Ureter (tissue), 1 donor: ENCODE results near the gene CDH26. TPM values are rescaled to one million over a fixed set of nuclear protein-coding genes. Genes with fewer than 3 reads are reported as not detected.
A peak's percentile ranks its signal among the peaks of the same experiment; 100 is the strongest.

Experiments
- DNase-seq: peaks from one replicate; pipeline ENCODE4 v3.0.0-alpha.2; 2020; ENCODE audit warnings: low spot score
- total RNA-seq: library from RNA; stranded (reverse); gene quantifications from one replicate; pipeline ENCODE4 v1.2.4, GENCODE V29; 2023
- donor health status: DM: yes; HTN: yes; CAD: no.

CDH26 gene
- total RNA-seq, 1 donor from 2014 or later: 31.0 TPM

DNA sequence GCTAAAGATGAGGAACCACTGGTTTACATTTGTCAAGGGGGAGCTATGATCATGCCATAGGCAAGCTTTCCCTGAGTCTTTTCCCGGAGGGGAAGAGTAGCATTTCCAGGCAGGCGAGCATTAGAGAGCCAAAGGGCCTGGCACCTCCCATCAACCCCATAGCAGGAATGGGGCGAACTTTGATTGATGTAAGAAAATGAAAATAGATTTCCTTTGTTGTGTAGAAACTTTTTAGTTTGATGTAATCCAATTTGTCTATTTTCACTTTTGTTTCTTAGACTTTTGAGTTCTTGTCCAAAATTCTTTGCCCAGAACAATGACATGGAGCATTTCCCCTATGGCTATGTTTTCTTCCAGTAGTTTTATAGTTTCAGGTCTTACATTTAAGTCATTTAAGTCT, 85.2 kb downstream of the CDH26 start:
- peak; percentile 5 for DNase-seq

DNA sequence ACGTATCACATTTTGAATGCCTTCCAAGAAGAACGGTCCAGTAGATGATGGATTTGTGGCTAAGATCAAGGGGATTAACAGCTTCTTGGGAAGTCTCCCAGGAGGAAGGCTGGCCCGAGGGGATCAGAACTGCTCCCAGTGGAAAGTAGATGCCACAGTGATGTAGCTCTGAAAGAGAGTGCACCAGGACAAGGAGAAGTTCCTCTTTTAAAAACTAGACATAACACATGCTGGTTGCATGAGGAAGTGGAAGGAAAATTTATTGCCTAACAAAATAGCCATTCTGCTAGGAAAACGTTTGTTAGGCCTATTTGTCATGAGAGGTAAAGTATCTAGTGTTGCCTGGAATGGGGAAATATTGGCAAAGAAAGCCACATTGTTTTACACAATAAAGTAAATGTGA, 87.8 kb downstream of the CDH26 start:
- DNase-seq: no peak

DNA sequence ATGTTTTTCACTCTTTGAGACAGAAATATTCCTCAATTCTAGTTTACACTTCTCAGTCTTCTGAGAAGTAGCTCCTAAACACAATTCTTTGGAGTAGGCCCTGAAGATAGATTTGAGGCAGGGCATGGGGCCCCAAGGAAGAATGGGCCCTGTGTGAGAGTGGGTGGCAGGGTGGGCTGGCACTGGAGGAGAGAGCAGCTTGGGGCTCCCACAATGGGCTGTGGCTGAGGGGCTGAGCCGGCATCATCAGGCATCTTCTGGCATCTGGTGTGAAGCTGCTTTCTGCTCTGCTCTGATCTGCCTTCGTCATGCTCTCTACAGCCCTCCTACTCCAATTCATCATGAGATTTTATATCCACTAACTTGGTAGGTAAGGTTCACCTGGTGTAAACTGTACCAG, 88.2 kb downstream of the CDH26 start:
- DNase-seq: no peak

DNA sequence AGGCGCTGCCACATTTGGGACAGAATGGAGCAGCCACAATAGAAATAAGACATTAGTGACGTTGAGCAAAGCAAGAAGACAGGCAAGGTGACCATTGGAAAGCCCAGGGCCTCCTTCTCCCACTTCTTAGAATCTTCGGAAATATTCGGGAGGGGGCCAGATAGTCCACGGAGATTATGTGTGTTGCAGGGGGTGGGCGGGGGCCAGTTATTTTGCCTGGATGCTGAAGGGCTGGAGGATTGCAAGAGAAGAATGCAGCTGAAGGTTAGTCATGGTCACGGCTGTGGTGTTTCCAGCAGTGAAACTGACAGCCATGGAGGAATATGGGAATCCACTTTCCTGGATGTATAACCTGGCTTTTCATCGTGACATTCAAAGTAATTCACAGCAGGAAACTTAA, 88.6 kb downstream of the CDH26 start:
- no peak for DNase-seq

DNA sequence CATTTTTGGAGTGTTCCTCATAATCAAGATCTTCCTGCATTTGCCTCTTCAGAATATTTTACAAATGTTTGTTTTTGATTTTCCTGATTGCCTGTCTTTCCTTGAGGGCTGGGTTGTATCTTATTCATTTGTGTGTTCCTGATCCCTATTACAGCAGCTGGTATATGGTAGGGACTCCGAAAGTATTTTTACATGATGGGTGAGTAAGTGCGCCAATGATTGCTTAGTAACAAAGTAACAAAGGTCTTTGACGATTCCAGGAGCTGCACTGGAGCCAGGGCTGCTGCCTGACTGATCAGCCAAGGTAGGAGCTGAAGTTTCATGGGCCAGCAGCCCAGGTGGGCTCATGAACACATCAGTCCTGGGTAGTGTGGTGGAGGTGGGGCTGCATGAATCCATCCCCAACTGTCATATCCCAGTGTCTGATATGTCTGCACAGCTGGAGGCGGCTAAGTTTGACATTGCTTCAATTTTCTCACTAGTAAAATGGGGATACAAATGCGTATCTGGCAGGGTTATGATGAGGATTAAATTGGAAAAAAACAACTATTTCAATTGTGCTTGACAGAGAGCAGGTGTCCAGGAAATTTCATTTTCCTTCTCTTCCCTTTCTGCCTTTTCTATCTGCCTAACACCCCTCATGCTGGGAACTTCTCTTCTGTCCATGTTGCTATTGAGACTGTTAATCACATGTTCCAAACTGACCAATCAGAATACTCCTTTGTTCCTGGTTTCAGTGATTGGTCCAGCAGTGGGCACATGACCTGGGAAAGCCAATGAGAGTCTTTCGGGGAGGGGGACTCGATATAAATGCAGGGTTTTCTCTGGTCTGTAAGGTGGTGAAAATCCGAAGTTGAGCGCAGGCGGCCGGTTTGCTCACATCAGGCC, 90.7 kb downstream of the CDH26 start:
- DNase-seq: no peak

DNA sequence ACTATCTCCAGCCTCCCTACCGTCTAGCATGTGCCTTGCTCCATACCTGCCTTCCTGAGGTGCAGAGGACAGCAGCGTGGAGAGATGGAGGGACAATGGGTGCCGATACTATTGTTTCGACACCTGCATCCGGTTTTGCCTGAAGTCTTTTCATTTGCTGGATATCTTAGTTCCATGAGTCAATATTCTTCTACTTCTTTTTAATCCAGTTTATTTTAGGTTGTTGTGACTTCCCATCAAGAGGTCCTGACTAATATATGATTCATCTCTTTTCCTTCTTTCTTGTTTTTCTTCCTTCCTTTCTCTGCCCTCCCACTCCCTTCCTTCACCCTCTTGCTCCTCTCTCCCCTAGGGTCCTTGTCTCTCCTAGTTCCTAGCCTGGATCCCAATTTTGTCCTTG, 91.4 kb downstream of the CDH26 start:
- no peak for DNase-seq

DNA sequence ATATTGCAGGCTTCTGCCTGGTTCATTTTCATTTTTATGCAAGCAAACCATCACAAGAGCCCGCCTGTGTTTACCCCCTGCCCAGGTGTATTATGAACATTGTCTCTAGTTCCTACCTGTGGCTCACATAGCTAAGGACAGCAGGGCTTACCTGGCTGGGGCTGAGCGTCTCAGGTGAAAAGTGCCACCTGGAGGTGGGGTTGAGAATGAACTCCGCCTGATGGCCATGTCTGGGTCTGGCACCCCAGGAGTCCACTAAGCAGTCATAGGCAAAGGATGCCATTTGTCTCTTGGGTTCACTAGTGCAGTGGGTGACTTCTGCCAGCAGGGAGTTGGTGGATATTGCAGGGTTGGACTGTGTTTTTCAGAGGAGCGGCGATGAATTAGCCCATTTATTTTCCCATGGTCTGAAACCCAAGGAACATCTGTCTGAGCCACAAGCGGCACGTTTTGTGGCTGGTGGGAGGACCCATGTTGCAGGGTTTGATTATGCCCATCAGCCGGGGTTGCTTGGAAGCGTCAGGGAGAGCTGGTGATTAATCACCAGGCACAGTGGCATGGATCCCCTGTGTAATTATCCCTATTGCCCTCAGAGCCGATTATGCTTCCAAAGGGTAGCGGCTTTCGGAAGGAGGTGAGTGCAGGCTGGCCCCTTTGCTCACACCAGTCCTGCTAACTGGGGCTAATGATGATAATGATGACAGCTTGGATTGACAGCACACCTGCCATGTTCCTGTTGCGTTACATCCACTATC, 92.1 kb downstream of the CDH26 start:
- DNase-seq: no peak

DNA sequence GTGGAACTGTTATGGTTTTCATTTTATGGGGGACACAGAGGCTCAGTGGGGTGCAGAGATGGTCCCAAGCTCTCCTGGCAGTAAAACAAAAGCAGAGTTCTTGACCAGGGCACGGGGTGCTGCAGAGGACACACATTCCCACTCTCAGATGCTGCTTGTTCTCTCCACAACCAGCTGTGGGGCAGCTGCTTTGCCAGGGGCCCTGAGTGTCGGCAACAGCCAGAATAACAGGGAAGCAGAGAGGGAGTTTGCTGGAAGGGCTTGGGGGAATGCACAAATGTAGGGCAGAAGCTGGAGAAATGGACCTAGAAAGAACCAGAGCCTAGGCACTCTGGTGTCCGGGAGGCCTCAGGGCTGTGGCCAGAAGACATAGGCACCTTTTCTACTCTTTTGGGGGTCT, 93.7 kb downstream of the CDH26 start:
- no peak for DNase-seq

DNA sequence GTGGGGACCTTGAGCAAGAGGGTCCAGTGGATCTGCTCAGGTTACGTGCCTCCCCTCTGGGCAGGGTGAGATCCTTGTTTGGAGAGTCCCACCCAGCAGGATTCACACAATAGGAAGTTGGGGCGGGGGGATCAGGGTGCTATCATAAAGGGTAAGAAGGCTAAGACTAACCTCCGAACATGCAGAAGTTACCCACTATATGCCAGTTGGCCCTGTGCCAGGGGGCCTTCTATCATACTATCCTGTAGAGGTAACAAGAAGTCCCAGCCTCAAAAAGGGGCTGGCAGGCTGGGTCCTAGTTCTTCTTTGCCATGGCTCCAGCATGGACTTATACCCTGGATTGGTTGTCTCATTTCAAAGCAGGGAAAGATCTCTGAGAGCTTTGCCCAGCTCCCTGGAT, 94.1 kb downstream of the CDH26 start:
- no peak for DNase-seq

DNA sequence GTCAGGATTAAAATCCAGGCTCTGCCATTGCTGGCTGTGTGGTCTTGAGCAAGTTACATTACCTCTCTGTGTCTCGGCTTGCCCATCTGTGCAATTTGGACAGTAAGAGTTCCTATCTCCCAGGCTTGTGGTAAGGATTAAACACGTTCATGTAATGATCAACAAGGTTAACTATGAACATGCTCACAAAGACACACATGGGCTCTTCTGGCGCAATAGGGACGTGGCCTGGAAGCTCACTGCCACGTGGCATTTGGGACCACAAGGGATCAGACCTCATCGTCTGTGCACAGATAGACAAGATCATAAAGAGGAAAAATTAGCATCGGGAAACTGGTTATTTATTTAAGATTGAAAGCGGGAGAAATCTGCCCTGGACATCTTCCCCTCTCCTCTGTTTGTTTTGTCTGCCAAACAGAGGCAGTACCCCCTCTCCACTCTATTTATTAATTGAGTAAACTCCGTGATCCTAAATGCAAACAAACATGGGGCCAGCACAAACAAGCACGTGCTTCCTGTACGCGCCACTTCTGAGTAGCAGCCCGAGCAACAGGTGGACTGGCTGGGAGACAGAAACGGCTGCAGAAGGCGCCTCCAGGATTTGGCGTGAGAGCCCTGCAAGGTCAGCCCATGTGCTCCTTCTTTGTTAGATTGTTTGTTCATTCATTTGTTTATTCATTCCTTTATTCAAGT, 95.0 kb downstream of the CDH26 start:
- no peak for DNase-seq

DNA sequence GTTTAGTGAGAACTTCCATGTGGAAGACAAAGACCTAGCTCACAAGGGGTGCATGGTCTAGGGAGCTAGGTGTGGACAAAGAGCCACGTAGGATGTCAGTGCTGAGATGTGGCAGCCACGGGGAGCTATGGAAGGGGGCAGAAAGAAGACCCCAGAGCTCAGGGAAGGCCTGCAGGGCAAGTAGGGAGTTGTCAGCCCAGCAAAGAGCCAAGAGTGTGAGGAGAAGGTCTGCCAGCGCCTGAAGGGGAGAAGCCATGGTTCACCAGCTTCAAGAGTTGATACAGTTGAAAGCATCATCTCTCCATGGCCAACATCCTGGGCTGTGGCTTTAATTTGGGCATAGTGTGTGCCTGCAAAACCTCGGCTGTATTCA, 95.6 kb downstream of the CDH26 start:
- no peak for DNase-seq

DNA sequence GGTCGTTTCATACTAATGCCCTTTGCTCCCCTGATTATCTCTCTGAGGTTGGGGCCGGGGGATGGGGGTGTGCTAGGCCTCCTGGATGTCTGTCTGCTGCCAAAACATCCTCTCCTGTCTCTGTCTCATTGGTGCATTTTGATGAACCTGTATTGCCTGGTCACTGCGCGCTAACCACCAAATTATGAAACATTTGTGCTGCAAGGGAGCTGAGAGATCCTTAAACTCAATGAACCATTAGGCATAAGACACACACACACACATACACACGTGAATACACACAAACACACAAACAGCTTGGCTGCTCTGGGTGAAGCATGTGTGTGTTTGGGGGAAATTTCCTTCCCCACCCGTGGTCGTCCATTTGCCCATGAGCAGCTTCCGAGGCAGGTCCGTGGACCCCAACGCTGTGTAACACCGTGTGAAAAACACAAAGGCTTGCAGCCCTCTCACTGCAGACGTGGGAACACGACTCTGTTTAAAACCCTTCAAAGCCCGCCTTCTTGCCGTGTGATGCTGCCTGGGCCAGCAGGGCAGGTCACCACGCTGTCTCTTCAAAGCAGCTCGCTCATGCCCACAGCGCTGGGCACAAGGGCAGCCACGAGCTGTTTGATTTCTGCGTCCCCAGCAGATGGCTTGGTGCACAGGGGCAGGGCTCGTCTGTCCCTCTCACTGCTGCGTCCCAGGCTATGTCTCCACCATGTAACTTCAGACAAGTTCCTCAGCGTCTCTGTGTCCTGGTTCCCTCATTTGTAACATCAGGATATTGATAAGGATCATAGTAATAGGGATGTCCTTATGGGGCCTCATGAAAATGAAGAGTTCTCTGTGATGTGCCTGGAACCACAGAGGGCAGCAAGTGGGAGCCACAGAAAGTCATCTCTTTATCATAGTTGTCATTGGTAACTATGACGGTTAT, 96.8 kb downstream of the CDH26 start:
- DNase-seq: no peak

DNA sequence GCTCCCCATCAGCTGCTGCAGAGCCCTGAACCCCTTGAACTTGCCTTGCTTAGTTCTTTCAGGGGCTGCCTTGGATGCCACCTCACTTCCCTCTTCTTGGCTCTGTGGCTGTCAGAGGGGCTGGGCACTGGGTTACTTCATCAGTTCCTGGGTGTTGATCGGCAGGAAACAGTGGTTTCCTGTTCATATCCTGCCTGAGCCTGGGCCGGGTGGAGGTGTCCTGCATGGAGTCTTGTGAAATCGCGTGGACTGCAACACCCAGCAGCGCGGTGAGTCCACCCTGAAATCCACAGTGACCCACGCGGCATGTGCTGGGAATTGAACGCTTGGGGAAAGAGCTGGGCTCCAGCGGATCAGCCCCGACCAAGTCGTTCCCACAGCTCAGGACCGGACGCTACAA, 97.5 kb downstream of the CDH26 start:
- DNase-seq: no peak

DNA sequence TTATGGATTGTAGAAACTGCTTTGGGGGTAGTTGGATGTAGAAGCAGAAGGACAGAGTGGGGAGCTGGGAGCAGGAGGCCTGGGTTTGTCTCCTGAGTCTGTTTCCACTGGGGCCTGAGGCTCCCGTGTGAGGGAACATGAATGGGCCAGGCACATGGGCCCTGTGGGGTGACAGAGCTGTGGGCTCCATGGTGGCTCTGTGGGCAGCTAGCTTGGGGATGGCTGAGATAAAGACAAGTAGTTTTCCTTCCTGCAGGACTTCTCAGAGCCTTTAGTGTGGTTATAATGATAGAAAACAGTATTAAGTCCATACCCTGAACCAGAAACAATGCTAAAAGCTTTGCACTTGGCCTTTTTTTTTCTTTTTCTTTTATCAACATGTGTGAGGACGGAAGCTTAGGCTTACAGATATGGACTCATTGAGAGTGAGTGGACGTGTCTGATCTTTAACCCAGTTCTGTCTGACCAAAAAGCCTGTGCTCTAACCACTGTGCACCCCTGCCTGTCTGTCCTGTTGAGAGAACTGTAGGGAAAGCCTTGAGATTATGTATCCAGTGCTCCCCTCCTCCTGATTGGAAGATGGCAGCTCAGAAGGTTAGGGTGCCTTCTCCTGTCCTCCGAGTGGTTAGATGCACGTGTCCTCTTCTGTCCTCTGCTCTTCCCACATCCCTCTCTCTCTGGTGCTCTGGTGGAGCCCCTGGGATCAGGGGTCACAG, 98.3 kb downstream of the CDH26 start:
- no peak for DNase-seq

DNA sequence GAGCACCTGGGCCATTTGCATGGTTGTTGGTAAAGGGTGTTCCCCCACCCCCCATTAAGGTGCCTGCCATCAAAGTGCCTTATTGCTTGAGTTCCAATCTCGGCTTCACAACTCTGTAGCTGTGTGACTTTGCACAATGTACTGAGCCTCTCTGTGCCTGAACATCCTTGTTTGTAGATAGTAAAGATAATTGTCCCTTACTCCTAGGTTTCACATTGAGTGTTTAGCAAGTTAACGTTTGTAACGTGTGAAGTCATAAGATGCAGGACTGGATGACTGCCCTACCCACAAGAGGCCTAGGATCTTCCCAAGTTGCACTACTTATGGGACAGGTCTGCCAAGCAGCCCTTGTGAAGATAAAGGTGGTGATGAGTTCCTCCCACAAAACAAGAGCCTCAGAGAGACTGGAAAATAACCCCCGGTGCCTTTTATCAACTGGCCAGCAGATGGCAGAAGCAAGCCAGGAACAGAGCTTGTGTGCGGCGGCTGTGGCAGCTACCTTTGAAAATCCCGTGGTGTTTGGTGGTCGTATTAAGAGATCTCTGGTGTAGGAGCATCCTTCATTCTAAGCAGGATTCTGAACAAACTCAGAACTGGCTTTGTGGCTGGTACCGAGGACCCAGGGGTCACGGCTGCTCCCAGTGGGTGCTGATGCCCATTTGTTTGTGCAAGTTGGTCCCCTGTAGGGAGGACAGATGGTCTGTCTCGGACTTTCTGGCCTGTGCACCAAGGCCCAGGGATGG, 99.1 kb downstream of the CDH26 start:
- no peak for DNase-seq

DNA sequence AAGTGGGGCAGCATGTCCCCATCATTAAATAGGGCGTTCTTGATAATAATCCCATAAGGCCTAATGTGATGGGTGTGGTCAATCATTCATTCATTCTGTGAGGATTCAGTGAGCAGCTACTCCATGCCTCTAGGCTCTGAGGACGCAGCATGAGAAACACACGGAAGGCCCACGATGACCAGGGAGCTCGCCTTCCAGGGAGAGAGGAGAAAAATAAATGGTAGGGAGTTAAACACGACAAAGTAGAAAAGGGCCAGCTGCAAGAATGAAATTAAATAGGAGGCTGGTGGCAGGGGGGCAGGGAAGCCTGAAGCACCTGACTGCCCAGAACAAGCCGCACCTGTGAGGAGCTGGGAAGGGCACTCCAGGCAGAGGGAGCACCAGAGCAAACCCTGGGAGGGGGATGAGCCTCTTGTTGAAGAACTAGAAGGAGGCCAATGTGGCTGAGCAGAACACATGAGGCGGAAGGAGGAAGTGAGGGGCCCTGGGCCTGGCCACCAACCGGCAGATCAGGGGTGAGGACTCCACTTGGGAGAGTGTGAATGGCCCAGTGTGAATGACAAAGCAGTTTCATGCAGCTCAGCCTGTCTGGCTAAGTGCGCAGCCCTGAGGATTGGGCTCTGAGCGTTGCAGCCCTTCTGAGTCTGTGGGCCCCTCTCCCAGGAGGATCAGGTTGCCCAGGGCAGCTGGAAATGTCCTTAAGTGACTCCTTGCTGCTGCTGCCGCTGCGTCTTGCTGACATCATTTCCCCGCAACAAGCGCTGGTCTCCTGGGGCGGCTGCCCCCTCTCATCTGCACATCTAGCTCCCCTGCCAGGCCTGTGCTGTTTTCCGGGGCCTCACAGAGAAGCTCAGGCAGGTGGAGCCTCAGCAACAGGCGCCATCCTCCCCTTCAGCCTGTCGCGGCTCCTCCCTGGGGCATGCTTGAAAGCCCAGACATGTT, 99.9 kb downstream of the CDH26 start:
- no peak for DNase-seq

DNA sequence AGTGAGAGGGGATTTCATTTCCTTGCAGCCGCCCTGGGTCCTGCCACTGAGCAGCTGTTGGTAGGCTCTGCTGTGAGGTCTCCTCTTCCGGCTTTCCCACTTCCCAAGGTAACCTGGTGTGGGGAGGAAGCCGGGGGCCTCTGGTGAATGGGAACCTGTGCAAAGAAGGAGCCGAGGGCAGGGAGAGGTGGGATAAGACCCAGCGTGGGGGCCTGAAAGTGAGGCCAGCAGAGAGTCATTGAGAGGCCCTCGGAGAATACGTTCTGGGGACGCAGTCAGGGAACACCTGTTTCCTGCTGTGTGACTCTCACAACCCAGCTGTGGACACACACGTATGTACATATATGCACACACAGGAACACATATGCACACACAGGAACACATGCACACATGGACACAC, 100.7 kb downstream of the CDH26 start:
- DNase-seq: no peak

DNA sequence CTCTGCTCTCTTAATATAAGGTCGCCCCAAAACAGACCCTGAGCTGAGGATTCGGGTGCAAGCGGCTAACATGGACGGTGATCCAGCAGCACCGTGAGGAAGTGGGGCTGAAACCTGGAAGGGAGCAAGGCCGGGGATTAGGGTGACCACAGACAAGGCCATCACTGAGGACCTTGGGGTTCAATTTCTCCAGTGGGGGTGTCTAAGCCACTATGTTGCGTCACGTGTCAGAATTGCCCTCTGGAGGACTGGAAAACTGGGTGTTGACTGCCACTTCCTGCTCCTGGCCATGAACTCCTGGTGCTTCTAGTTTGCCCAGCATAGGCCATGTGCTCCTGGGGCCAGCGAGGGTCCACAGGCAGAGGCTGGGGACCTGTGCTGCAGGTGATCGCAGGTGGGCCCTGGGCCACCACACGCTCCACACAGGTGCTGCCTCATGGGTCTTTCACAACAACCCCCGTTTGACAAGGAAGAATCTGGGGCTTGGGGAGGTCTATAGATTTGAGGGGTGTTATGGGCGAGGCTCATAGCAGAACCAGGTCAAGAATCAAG, 101.9 kb downstream of the CDH26 start:
- no peak for DNase-seq

DNA sequence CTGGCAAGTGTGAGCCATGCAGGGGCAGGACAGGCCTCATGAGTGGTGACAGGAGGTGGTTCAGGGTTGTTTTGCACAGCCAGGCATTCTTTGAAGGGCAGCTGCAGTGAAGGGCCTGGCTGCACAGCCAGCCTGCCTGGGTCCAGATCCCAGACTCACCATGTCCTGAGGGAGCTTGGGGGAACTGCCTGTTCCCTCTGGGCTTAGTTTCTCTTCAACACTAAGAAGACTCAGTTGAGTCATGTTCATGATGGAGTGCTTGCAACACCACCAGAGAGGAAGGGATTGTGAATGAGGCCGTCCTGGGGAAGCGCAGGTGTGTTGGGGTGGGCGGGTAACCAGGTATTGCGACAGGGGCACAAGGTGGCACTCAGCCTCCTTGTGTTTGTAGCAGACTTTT, 102.4 kb downstream of the CDH26 start:
- no peak for DNase-seq
